Measurements from ENCODE around the gene AGPAT1. TPM values are rescaled to one million over a fixed set of nuclear protein-coding genes. Genes with fewer than 3 reads are reported as not detected.

Gene AGPAT1
- total and polyA plus RNA-seq, 10 of the 15 experiments (the other 5 are each of a cell fraction or from before 2014, with no cell fraction given) = 13.9 to 39.5 (median 24.7) TPM

DNA sequence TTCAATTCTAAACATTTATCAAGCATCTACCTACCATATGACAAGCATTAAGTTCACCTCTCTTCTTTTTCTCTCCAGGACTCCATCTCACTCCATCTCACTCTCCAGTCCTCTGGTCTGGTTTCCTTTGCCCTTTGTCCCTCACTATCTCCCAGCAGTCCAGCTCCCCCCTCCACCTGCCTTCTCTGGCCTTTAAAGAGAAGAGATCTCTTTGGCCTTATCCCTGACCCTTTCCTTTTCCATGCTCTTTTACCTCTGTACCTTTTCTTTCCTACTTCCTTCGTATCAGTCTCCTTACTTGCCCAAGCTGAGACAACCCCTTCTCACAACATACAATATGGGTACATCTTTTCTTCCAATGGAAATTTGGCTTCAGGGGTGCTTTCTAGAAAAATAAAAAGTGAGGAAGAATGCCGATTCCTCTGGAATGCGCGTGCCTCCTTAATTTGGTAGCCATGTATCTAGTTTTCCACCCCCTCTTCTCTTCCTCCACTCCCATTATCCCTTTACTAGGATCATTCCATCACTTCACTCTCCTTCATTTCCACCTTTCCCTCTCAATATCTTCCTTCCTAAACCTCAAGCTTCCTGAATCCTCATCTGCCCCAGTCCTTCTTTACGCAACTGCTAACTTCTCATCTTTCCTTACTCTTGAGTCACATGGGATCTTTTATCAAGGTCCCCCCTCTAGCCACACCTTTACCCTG lies 745 bp upstream of the AGPAT1 start:
- ChIA-PET POLR2A (interaction anchor here (0.5 to 5.7 kb wide), 10 partner anchors 13 to 1562 kb away, joined by 3 to 123 read pairs (median 4); partner anchors contain the start of genes ATF6B, FKBPL, GPSM3 and PBX2), RAD21 (ENCODE audit: unreplicated experiment) (interaction anchor here (1.4 to 2.6 kb wide), 4 partner anchors 13 to 48 kb away, joined by 5 to 21 read pairs (median 11); partner anchors contain the start of genes ATF6B, GPSM3 and PBX2), SMC1A (ENCODE audit: uncharacterized antibody, unreplicated experiment) (interaction anchor here (1.0 to 4.2 kb wide), 5 partner anchors 15 to 349 kb away, joined by 3 to 41 read pairs (median 13); partner anchors contain the start of genes ATF6B, FKBPL, GPSM3 and HSPA1B), CTCF (interaction anchor here (0.9 to 1.8 kb wide), 9 partner anchors 9 to 60 kb away, joined by 3 to 6 read pairs (median 4); partner anchors contain the start of gene GPSM3)
- Histone ChIP-seq H3K4me2 (ENCODE audit: control insufficient read depth, insufficient read depth) (peak overlapping the region; percentile 65), H3K27ac (ENCODE audit: control insufficient read depth, insufficient read depth) (peak overlapping the region; percentile 79), H3K9me3 (replicated peaks; ENCODE audit: control insufficient read depth, insufficient read depth, low read length) (no peaks in the 10 kb centered on the region), H3K4me3 (peak overlapping the region; percentile 64), H4K20me1 (ENCODE audit: control insufficient read depth, insufficient read depth) (no peaks in the 10 kb centered on the region), H3K9ac (ENCODE audit: control insufficient read depth, insufficient read depth, low read length) (peak overlapping the region; percentile 62), H3K27me3 (replicated peaks in 1 of 2; ENCODE audit: control insufficient read depth in 2 of 2, insufficient read depth in 2 of 2, low read length in 1 of 2) (no peaks in the 10 kb centered on the region), H2AFZ (ENCODE audit: control insufficient read depth, low read depth, low read length) (peak overlapping the region; percentile 78), H3K79me2 (ENCODE audit: control insufficient read depth, insufficient read depth, low read length) (peaks cover 22% of the 10 kb centered on the region), H3K36me3 (ENCODE audit: control insufficient read depth in 2 of 2, insufficient read depth in 2 of 2, low read length in 1 of 2) (no peaks in the 10 kb centered on the region; a peak in 1 of 4 replicates), H3K4me1 (ENCODE audit: control insufficient read depth, insufficient read depth, low read length) (peaks cover 10% of the 10 kb centered on the region)
- in situ Hi-C loops (cut with MboI) = no loop called here
- TF ChIP-seq ZNF217 (IDR thresholded peaks at IDR 0.05) (no peak), YBX1 (IDR thresholded peaks at IDR 0.05) (peak; percentile 4), ZBED1 (IDR thresholded peaks at IDR 0.05; ENCODE audit: borderline replicate concordance) (0 out of 2 replicates have a peak, but pooled peaks have one; percentile 28), ZNF207 (IDR thresholded peaks at IDR 0.05; ENCODE audit: borderline replicate concordance) (no peak), CHD4 (IDR thresholded peaks at IDR 0.05) (no peak), MEF2A (IDR thresholded peaks at IDR 0.05; ENCODE audit: insufficient read depth, low read depth, low read length) (no peak), FOXK2 (IDR thresholded peaks at IDR 0.05) (no peak), TAF1 (IDR thresholded peaks at IDR 0.05; ENCODE audit: borderline replicate concordance, low read depth, low read length) (no peak), ZNF24 (IDR thresholded peaks at IDR 0.05) (no peak), YY1 (IDR thresholded peaks at IDR 0.05; ENCODE audit: low read depth, low read length) (no peak), ZNF274 (IDR thresholded peaks at IDR 0.05; ENCODE audit: insufficient read depth, insufficient read length) (no peak)
- 51% methylated on average over 5 of the region's 5 CpGs for WGBS (ENCODE audit: insufficient coverage, insufficient replicate concordance, low lambda C conversion rate, missing lambda C conversion rate)
- ATAC-seq = no peak
- FAIRE-seq = no peak
- intact Hi-C loops (cut with micrococcal nuclease; ENCODE audit: unreplicated experiment) = loop anchor here (2.0 kb wide), 2 partner anchors 14 to 58 kb away; partner anchors contain the start of gene PBX2
- no TSS peak for BruUV-seq (replicated peaks)
- DNase-seq (ENCODE audit: low read depth, low spot score) = no peak

All from GM12878 (cell line).